Fibroblast of lung (primary cell): ENCODE measurements around the gene NMUR1. TPM values are rescaled to one million over a fixed set of nuclear protein-coding genes. Genes with fewer than 3 reads are reported as not detected.

ENCODE experiments used
- DNase-seq, 2 donors: peaks; one replicate each; pipeline versions ENCODE4 v3.0.0 to v3.0.0-alpha.2; 2010; ENCODE audit warnings: low read depth in 2 of 2
- H2AFZ ChIP-seq: 2 replicates; pipeline ENCODE4 v1.5.1; 2012; ENCODE audit warnings: low read length, control low read depth, inconsistent platforms
- H3K27ac ChIP-seq: 2 replicates; pipeline ENCODE4 v1.5.1; 2011; ENCODE audit warnings: low read length, control low read depth; ENCODE audit not compliant: insufficient read depth
- H3K27me3 ChIP-seq: 2 replicates; pipeline ENCODE4 v1.5.1; 2011; ENCODE audit warnings: mild to moderate bottlenecking, low read length; ENCODE audit not compliant: control insufficient read depth, insufficient read depth
- H3K36me3 ChIP-seq: 2 replicates; pipeline ENCODE4 v1.5.1; 2011; ENCODE audit warnings: low read length; ENCODE audit not compliant: control insufficient read depth, insufficient read depth
- H3K4me1 ChIP-seq: 2 replicates; pipeline ENCODE4 v1.5.1; 2011; ENCODE audit warnings: low read length; ENCODE audit not compliant: control insufficient read depth, insufficient read depth; ENCODE audit errors: extremely low read depth
- H3K4me2 ChIP-seq: 2 replicates; pipeline ENCODE4 v1.5.1; 2011; ENCODE audit warnings: low read length, control low read depth; ENCODE audit not compliant: insufficient read depth; ENCODE audit errors: extremely low read depth
- H3K4me3 ChIP-seq, 4 experiments: fragments of 200-600 bp in 1 of 4; sonication (generic) in 1 of 4; replicated peaks in 1 of 4; 2 replicates each; pipeline ENCODE4 v1.5.1; 2011 to 2016; ENCODE audit warnings: low read length in 4 of 4, low read depth in 3 of 4, mild to moderate bottlenecking in 3 of 4, control low read depth in 2 of 4, inconsistent platforms in 1 of 4, mixed read lengths in 1 of 4; ENCODE audit not compliant: insufficient read depth in 1 of 4; ENCODE audit errors: control extremely low read depth in 1 of 4
- H3K79me2 ChIP-seq: 2 replicates; pipeline ENCODE4 v1.5.1; 2012; ENCODE audit warnings: mild to moderate bottlenecking, low read length, inconsistent platforms; ENCODE audit not compliant: control insufficient read depth, insufficient read depth
- H3K9ac ChIP-seq: 2 replicates; pipeline ENCODE4 v1.5.1; 2011; ENCODE audit warnings: mild to moderate bottlenecking, low read length, control low read depth; ENCODE audit not compliant: insufficient read depth
- H3K9me3 ChIP-seq: 2 replicates; pipeline ENCODE4 v1.5.1; 2012; ENCODE audit warnings: low read depth, low read length; ENCODE audit not compliant: control insufficient read depth, insufficient read depth
- H4K20me1 ChIP-seq: 2 replicates; pipeline ENCODE4 v1.5.1; 2011; ENCODE audit warnings: low read length; ENCODE audit not compliant: control insufficient read depth, insufficient read depth; ENCODE audit errors: extremely low read depth
- CTCF ChIP-seq, 2 donors: IDR thresholded peaks in 1 of 2; conservative IDR thresholded peaks in 1 of 2; 1 replicate in 1 of 2; 2 replicates in 1 of 2; pipeline ENCODE4 v1.5.1; 2011 to 2012; ENCODE audit warnings: low read length in 2 of 2, control low read depth in 1 of 2, inconsistent platforms in 1 of 2, low read depth in 1 of 2, mild to moderate bottlenecking in 1 of 2
- EZH2 ChIP-seq: IDR thresholded peaks from 2 replicates; pipeline ENCODE4 v1.5.1; 2012; ENCODE audit warnings: low read length, control low read depth, mild to moderate bottlenecking; ENCODE audit errors: missing control alignments
- polyA plus RNA-seq, 2 donors: library from polyadenylated mRNA; depleted of rRNA in 1 of 2; stranded (reverse) in 1 of 2; unstranded in 1 of 2; fragments of >200 nt; gene quantifications; 2 replicates each; pipeline ENCODE4 v1.2.1, GENCODE V29; 2011 to 2012; ENCODE audit warnings: missing spikeins in 1 of 2
- total RNA-seq: library from RNA; depleted of rRNA; stranded (reverse); fragments of >200 nt; gene quantifications from 2 replicates; pipeline ENCODE4 v1.2.1, GENCODE V29; 2014

Gene NMUR1
- total and polyA plus RNA-seq, 2 donors (not counting 1 experiment from before 2014, with no cell fraction given) = 0.01 to 0.50 TPM

GRCh38 chr2:231531466-231531865 is 1.2 kb upstream of the NMUR1 start:
- H3K4me3 ChIP-seq = no peak overlapping the region
- no peak overlapping the region for H3K4me2 ChIP-seq
- H3K27me3 ChIP-seq = peaks cover 13% of the 10 kb centered on the region
- H3K9ac ChIP-seq = no peak overlapping the region
- no peak for DNase-seq
- H3K79me2 ChIP-seq = no peaks in the 10 kb centered on the region
- H4K20me1 ChIP-seq = no peaks in the 10 kb centered on the region
- H3K36me3 ChIP-seq = no peaks in the 10 kb centered on the region
- no peak for TF ChIP-seq EZH2
- TF ChIP-seq CTCF (conservative IDR thresholded peaks at IDR 0.05 in 1 of 2, IDR thresholded peaks at IDR 0.05 in 1 of 2; ENCODE audit: low read depth in 1 of 2, low read length in 2 of 2) = no peak
- H3K9me3 ChIP-seq = no peaks in the 10 kb centered on the region
- H3K27ac ChIP-seq = no peak overlapping the region
- no peaks in the 10 kb centered on the region for H3K4me1 ChIP-seq
- no peak overlapping the region for H2AFZ ChIP-seq

GRCh38 chr2:231528636-231529030 is 1.6 kb downstream of the NMUR1 start:
- Histone ChIP-seq H3K27me3 (peaks cover 13% of the 10 kb centered on the region), H3K9ac (no peak overlapping the region), H3K27ac (no peak overlapping the region), H3K4me1 (no peaks in the 10 kb centered on the region), H3K36me3 (no peaks in the 10 kb centered on the region), H3K79me2 (no peaks in the 10 kb centered on the region), H2AFZ (no peak overlapping the region), H3K4me3 (no peak overlapping the region), H3K4me2 (no peak overlapping the region), H4K20me1 (no peaks in the 10 kb centered on the region), H3K9me3 (no peaks in the 10 kb centered on the region)
- TF ChIP-seq EZH2 (no peak), CTCF (conservative IDR thresholded peaks at IDR 0.05 in 1 of 2, IDR thresholded peaks at IDR 0.05 in 1 of 2; ENCODE audit: low read depth in 1 of 2, low read length in 2 of 2) (no peak)
- DNase-seq = no peak

- Histone ChIP-seq H3K9me3 (no peaks in the 10 kb centered on the region), H2AFZ (no peak overlapping the region), H3K36me3 (no peaks in the 10 kb centered on the region), H3K4me1 (no peaks in the 10 kb centered on the region), H3K27me3 (peaks cover 11% of the 10 kb centered on the region), H3K27ac (no peak overlapping the region), H4K20me1 (no peaks in the 10 kb centered on the region), H3K79me2 (no peaks in the 10 kb centered on the region), H3K4me2 (no peak overlapping the region), H3K9ac (no peak overlapping the region), H3K4me3 (no peak overlapping the region)
- TF ChIP-seq EZH2 (no peak), CTCF (conservative IDR thresholded peaks at IDR 0.05 in 1 of 2, IDR thresholded peaks at IDR 0.05 in 1 of 2; ENCODE audit: low read depth in 1 of 2, low read length in 2 of 2) (no peak)
- DNase-seq = no peak
Observed at GRCh38 chr2:231527955-231528635, 2.1 kb downstream of the NMUR1 start.
